Measurements from ENCODE around the gene SLC25A18.

GRCh38 chr22:17583151-17583550 is 19.9 kb downstream of the SLC25A18 start:
- TF ChIP-seq POLR2A (IDR thresholded peaks at IDR 0.05): no peak
- TF ChIP-seq POLR2AphosphoS5 (IDR thresholded peaks at IDR 0.05): no peak
- TF ChIP-seq CTCF (IDR thresholded peaks at IDR 0.05): no peak
- no peak for TF ChIP-seq EP300 (IDR thresholded peaks at IDR 0.05)

Data from stomach (tissue), 4 donors.